ENCODE measurements around the gene S100A1. TPM values are rescaled to one million over a fixed set of nuclear protein-coding genes. Genes with fewer than 3 reads are reported as not detected.
A peak's percentile ranks its signal among the peaks of the same experiment; 100 is the strongest.
"Not testable (repeated sequence)": the region's sequence is repeated elsewhere in the genome, so short reads cannot be mapped to it uniquely, and the experiment has no call there.

The S100A1 gene
- total and polyA plus RNA-seq, 8 donors = 5.7 to 64.8 (median 45.5) TPM; not detected in 5

DNA sequence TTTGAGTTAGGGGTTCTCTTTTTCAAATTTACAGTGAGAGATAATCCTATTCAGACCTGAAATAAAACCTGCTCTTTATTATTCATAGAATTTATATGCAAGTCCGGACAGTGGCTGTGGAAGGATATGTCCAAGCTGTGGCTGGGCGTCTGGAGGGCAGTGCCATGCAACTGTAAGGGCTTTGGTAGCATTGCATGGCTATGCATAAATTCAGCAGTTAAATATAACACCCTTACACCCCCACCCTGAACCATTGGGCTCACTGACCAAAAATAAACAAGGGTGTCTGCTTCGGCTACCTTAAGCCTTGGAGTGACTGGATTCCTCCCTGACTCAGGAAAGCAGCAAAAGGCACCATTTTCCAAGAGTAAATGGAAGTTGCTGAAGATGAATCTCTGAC, 11.0 kb downstream of the S100A1 start:
- Histone ChIP-seq H3K4me1 (peaks cover 33 to 94% (median 62%) of the 10 kb centered on the region in 4 donors), H3K9me3 (no peaks in the 10 kb centered on the region), H3K36me3 (peaks cover 79 to 88% (median 87%) of the 10 kb centered on the region in 4 donors), H3K27me3 (no peaks in the 10 kb centered on the region), H3K27ac (no peak overlapping the region), H3K4me3 (no peak overlapping the region)
- TF ChIP-seq EP300 (IDR thresholded peaks at IDR 0.05) = no peak
- TF ChIP-seq POLR2AphosphoS5 (IDR thresholded peaks at IDR 0.05) = no peak
- TF ChIP-seq POLR2A (IDR thresholded peaks at IDR 0.05) = no peak
- TF ChIP-seq CTCF (IDR thresholded peaks at IDR 0.05) = no peak
- intact Hi-C loops (cut with DNase I; ENCODE audit: low total_unique reads) = no loop called here
- 76 to 85% (median 82%) methylated on average over 3 of the region's 3 CpGs for WGBS, 5 donors
- no peak for DNase-seq

GRCh38 chr1:153640213-153640612, 12.0 kb downstream of the S100A1 start:
- WGBS, 5 donors = 88 to 99% (median 97%) methylated on average over 5 of the region's 5 CpGs
- H3K4me1 ChIP-seq = peaks cover 29 to 91% (median 58%) of the 10 kb centered on the region in 4 donors
- H3K27ac ChIP-seq; H3K27me3 ChIP-seq; H3K4me3 ChIP-seq; DNase-seq; H3K9me3 ChIP-seq; intact Hi-C loops (cut with DNase I; ENCODE audit: low total_unique reads): not testable (repeated sequence)
- peaks cover 85 to 97% (median 96%) of the 10 kb centered on the region in 4 donors for H3K36me3 ChIP-seq

GRCh38 chr1:153640861-153641260, 12.6 kb downstream of the S100A1 start:
- intact Hi-C loops (cut with DNase I; ENCODE audit: low total_unique reads) = no loop called here
- WGBS, 5 donors = 59 to 79% (median 70%) methylated on average over 6 of the region's 6 CpGs
- Histone ChIP-seq H3K36me3 (peaks cover 90 to 100% (median 100%) of the 10 kb centered on the region in 4 donors), H3K4me1 (peaks cover 23 to 85% (median 51%) of the 10 kb centered on the region in 4 donors), H3K27me3 (no peaks in the 10 kb centered on the region), H3K4me3 (no peak overlapping the region), H3K27ac (no peak overlapping the region), H3K9me3 (no peaks in the 10 kb centered on the region)
- DNase-seq = no peak
- TF ChIP-seq POLR2AphosphoS5 (IDR thresholded peaks at IDR 0.05) (no peak), POLR2A (IDR thresholded peaks at IDR 0.05) (no peak), EP300 (IDR thresholded peaks at IDR 0.05) (no peak), CTCF (IDR thresholded peaks at IDR 0.05) (no peak)

DNA sequence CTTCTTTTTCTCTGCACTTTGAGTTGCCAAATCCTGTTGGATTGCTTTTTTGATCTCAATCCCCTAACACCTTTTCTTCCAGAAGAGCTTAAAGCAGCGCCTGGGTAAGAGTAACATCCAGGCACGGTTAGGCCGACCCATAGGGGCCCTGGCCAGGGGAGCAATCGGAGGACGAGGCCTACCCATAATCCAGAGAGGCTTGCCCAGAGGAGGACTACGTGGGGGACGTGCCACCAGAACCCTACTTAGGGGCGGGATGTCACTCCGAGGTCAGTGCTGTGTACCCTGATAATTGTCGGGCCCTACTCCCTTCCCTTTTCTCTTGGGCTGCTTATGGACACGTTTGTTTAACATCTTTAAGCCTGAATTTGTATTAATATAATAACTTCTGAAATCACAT, 13.9 kb downstream of the S100A1 start:
- intact Hi-C loops (cut with DNase I; ENCODE audit: low total_unique reads) = no loop called here
- 81 to 89% (median 86%) methylated on average over 11 of the region's 11 CpGs for WGBS, 5 donors
- Histone ChIP-seq H3K9me3 (no peaks in the 10 kb centered on the region), H3K36me3 (peaks cover 86 to 100% (median 100%) of the 10 kb centered on the region in 4 donors), H3K27ac (peak overlapping the region in 1 of 5 donors; percentile 15), H3K4me1 (peaks cover 10 to 84% (median 50%) of the 10 kb centered on the region in 4 donors), H3K27me3 (no peaks in the 10 kb centered on the region), H3K4me3 (no peak overlapping the region)
- no peak for DNase-seq
- TF ChIP-seq EP300 (IDR thresholded peaks at IDR 0.05) (no peak), CTCF (IDR thresholded peaks at IDR 0.05) (no peak), POLR2A (IDR thresholded peaks at IDR 0.05) (no peak), POLR2AphosphoS5 (IDR thresholded peaks at IDR 0.05) (no peak)

DNA sequence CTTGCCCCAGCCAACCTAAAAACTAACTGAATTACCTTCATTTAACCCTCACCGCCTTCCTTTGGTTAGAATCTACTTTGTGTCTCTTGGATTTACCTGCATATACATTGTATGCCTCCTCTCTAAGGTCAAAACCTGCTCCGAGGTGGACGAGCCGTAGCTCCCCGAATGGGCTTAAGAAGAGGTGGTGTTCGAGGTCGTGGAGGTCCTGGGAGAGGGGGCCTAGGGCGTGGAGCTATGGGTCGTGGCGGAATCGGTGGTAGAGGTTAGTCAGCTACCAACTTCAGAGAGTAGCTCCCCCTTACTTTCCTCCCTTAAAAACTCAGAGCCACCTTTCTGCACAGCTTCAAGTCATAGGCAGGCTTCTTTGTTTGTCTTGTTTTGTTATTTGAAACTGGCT, 14.9 kb downstream of the S100A1 start:
- H3K27ac ChIP-seq = no peak overlapping the region
- intact Hi-C loops (cut with DNase I; ENCODE audit: low total_unique reads) = no loop called here
- H3K9me3 ChIP-seq = no peaks in the 10 kb centered on the region
- WGBS, 5 donors = 87 to 92% (median 89%) methylated on average over 11 of the region's 11 CpGs
- peaks cover 81 to 95% (median 91%) of the 10 kb centered on the region in 4 donors for H3K36me3 ChIP-seq
- TF ChIP-seq CTCF (IDR thresholded peaks at IDR 0.05) (no peak), POLR2AphosphoS5 (IDR thresholded peaks at IDR 0.05) (no peak), EP300 (IDR thresholded peaks at IDR 0.05) (no peak), POLR2A (IDR thresholded peaks at IDR 0.05) (no peak)
- no peak overlapping the region for H3K4me3 ChIP-seq
- H3K27me3 ChIP-seq = no peaks in the 10 kb centered on the region
- no peak for DNase-seq
- peaks cover 2 to 82% (median 45%) of the 10 kb centered on the region in 4 donors for H3K4me1 ChIP-seq
